Activated CD8-positive, alpha-beta memory T cell treated with anti-CD3 and anti-CD28 coated beads for 36 hours (primary cell): Measurements from ENCODE around the gene MVB12A. TPM values are rescaled to one million over a fixed set of nuclear protein-coding genes. Genes with fewer than 3 reads are reported as not detected.

ENCODE experiments used
- CTCF ChIA-PET: fragments of 350-600 bp; sonication (Branson Sonifier 250); formaldehyde crosslinking; loops from one replicate; lab custom pipeline; 2021; ENCODE audit warnings: antibody characterized with exemption; lab: Charles Lee
- POLR2A ChIA-PET: fragments of 350-600 bp; sonication (Branson Sonifier 250); formaldehyde crosslinking; loops from one replicate; lab custom pipeline; 2021; ENCODE audit warnings: antibody characterized with exemption; lab: Charles Lee
- total RNA-seq, 2 experiments: library from RNA; stranded (reverse); gene quantifications; one replicate each; pipeline ENCODE4 v1.2.3, GENCODE V29; 2021

The MVB12A gene
- total RNA-seq, result 10 to 100 TPM; 36.1 to 38.2 TPM

- CTCF ChIA-PET, result interaction anchor here (0.5 to 1.3 kb wide), 5 partner anchors 11 to 152 kb away, joined by 3 read pairs; partner anchors contain the start of gene BABAM1
Measured at GRCh38 chr19:17419621-17420474, at the start of gene MVB12A. Gene MVB12A, plus strand, starts transcription at chr19:17420047. Its CDS starts 89 bp downstream, at chr19:17420136.

GRCh38 chr19:17376935-17377600 lies 42.8 kb upstream of the MVB12A start, which contains the start of gene PLVAP:
Gene PLVAP, minus strand, starts transcription at chr19:17377342. Its CDS starts 54 bp downstream, at chr19:17377288.
- CTCF ChIA-PET, result interaction anchor here (1.5 kb wide), 1 partner anchor 9 kb away, joined by 5 read pairs; no protein-coding TSS in a partner anchor
- POLR2A ChIA-PET, result no interaction called here

More at GRCh38 chr19:17419621-17420474, at the start of gene MVB12A:
- POLR2A ChIA-PET, result interaction anchor here (0.5 to 1.1 kb wide), 6 partner anchors 10 to 204 kb away, joined by 3 to 5 read pairs (median 3); partner anchors contain the start of gene USE1

GRCh38 chr19:17378271-17378670 lies 41.6 kb upstream of the MVB12A start:
- ChIA-PET CTCF (no interaction called here), POLR2A (no interaction called here)

GRCh38 chr19:17379221-17379631 lies 40.6 kb upstream of the MVB12A start:
- CTCF ChIA-PET, result interaction anchor here (0.8 kb wide), 1 partner anchor 194 kb away, joined by 6 read pairs; no protein-coding TSS in a partner anchor
- POLR2A ChIA-PET, result no interaction called here

GRCh38 chr19:17380426-17381138 lies 39.3 kb upstream of the MVB12A start:
- POLR2A ChIA-PET, result no interaction called here
- CTCF ChIA-PET, result interaction anchor here (0.5 to 0.7 kb wide), 2 partner anchors 463 to 489 kb away, joined by 3 read pairs; no protein-coding TSS in a partner anchor

GRCh38 chr19:17385878-17386611 lies 33.8 kb upstream of the MVB12A start:
- CTCF ChIA-PET, result interaction anchor here (0.6 to 1.9 kb wide), 26 partner anchors 9 to 331 kb away, joined by 3 to 9 read pairs (median 4); partner anchors contain the start of genes ABHD8, BST2, DDA1 and PLVAP
- POLR2A ChIA-PET, result no interaction called here

- CTCF ChIA-PET, result interaction anchor here (0.9 to 2.3 kb wide), 7 partner anchors 10 to 129 kb away, joined by 3 to 7 read pairs (median 3); partner anchors contain the start of genes ANKLE1, BST2 and MVB12A
- POLR2A ChIA-PET, result interaction anchor here (0.6 kb wide), 1 partner anchor 334 kb away, joined by 4 read pairs; no protein-coding TSS in a partner anchor
Measured at GRCh38 chr19:17389288-17389687, 30.6 kb upstream of the MVB12A start.

- POLR2A ChIA-PET, result interaction anchor here (0.6 kb wide), 1 partner anchor 335 kb away, joined by 4 read pairs; no protein-coding TSS in a partner anchor
- CTCF ChIA-PET, result interaction anchor here (0.6 to 2.3 kb wide), 9 partner anchors 9 to 130 kb away, joined by 3 to 7 read pairs (median 3); partner anchors contain the start of genes ANKLE1, BST2 and MVB12A
Measured at GRCh38 chr19:17389957-17390664, 29.7 kb upstream of the MVB12A start.

GRCh38 chr19:17390665-17391370 lies 29.0 kb upstream of the MVB12A start:
- ChIA-PET POLR2A (no interaction called here), CTCF (interaction anchor here (0.6 to 2.3 kb wide), 7 partner anchors 22 to 129 kb away, joined by 3 to 7 read pairs (median 5); partner anchors contain the start of genes ANKLE1 and MVB12A)

GRCh38 chr19:17391371-17392151 lies 28.3 kb upstream of the MVB12A start:
- CTCF ChIA-PET, result interaction anchor here (0.7 to 1.4 kb wide), 5 partner anchors 14 to 190 kb away, joined by 3 to 7 read pairs (median 5); partner anchors contain the start of gene BST2
- POLR2A ChIA-PET, result no interaction called here

GRCh38 chr19:17393002-17393401 lies 26.8 kb upstream of the MVB12A start:
- ChIA-PET POLR2A (interaction anchor here (0.7 kb wide), 1 partner anchor 370 kb away, joined by 12 read pairs; no protein-coding TSS in a partner anchor), CTCF (no interaction called here)

GRCh38 chr19:17393914-17394313 lies 25.9 kb upstream of the MVB12A start, which contains the start of gene CCDC194:
Gene CCDC194, minus strand, starts transcription at chr19:17394196. Its CDS starts 38 bp downstream, at chr19:17394158.
- ChIA-PET CTCF (no interaction called here), POLR2A (interaction anchor here (0.7 kb wide), 1 partner anchor 369 kb away, joined by 12 read pairs; no protein-coding TSS in a partner anchor)

- POLR2A ChIA-PET, result interaction anchor here (1.1 kb wide), 1 partner anchor 11 kb away, joined by 3 read pairs; the partner anchor contains the start of gene BST2
- CTCF ChIA-PET, result no interaction called here
Measured at GRCh38 chr19:17394891-17395415, 24.9 kb upstream of the MVB12A start.

- CTCF ChIA-PET, result interaction anchor here (0.8 to 1.0 kb wide), 2 partner anchors 10 to 12 kb away, joined by 4 to 5 read pairs; no protein-coding TSS in a partner anchor
- POLR2A ChIA-PET, result no interaction called here
Measured at GRCh38 chr19:17398902-17399527, 20.8 kb upstream of the MVB12A start.
